CD4-positive, alpha-beta memory T cell (primary cell): ENCODE data around the gene ASB13. TPM values are rescaled to one million over a fixed set of nuclear protein-coding genes. Genes with fewer than 3 reads are reported as not detected.
A peak's percentile ranks its signal among the peaks of the same experiment; 100 is the strongest.

ENCODE experiments used
- CTCF ChIA-PET: fragments of 350-600 bp; sonication (Branson Sonifier 250); formaldehyde crosslinking; loops from one replicate; lab custom pipeline; 2021; ENCODE audit warnings: inconsistent platforms; ENCODE audit not compliant: partially characterized antibody; lab: Charles Lee
- POLR2A ChIA-PET: fragments of 350-600 bp; sonication (Branson Sonifier 250); formaldehyde crosslinking; loops from one replicate; lab custom pipeline; 2021; ENCODE audit not compliant: partially characterized antibody; lab: Charles Lee
- DNase-seq, 5 donors: peaks; one replicate each; pipeline versions ENCODE4 v3.0.0 to v3.0.0-alpha.2; 2020 to 2022; ENCODE audit warnings: mixed read lengths in 1 of 5
- H3K27ac ChIP-seq: one replicate; pipeline ENCODE4 v1.7.0; 2013; ENCODE audit warnings: low read depth, low read length
- H3K27me3 ChIP-seq: 2 replicates; pipeline ENCODE4 v1.7.0; 2013; ENCODE audit warnings: mild to moderate bottlenecking, low read length, moderate library complexity; ENCODE audit not compliant: insufficient read depth
- H3K36me3 ChIP-seq: 2 replicates; pipeline ENCODE4 v1.7.0; 2013; ENCODE audit warnings: mild to moderate bottlenecking, low read length, moderate library complexity; ENCODE audit not compliant: insufficient read depth
- H3K4me1 ChIP-seq: 2 replicates; pipeline ENCODE4 v1.7.0; 2013; ENCODE audit warnings: mild to moderate bottlenecking, low read length, moderate library complexity; ENCODE audit not compliant: insufficient read depth
- H3K4me3 ChIP-seq, 2 donors: one replicate each; pipeline ENCODE4 v1.7.0; 2013; ENCODE audit warnings: low read length in 2 of 2, mild to moderate bottlenecking in 1 of 2
- H3K9me3 ChIP-seq, 2 donors: one replicate each; pipeline ENCODE4 v1.7.0; 2013; ENCODE audit warnings: low read length in 2 of 2, control low read depth in 1 of 2; ENCODE audit not compliant: control insufficient read depth in 1 of 2
- H3K27ac Mint-ChIP-seq, 7 donors: one replicate each; pipeline ENCODE4 v1.8.0; 2020 to 2021; ENCODE audit warnings: mixed read lengths in 7 of 7, mild to moderate bottlenecking in 6 of 7, inconsistent platforms in 3 of 7, moderate library complexity in 3 of 7
- H3K27me3 Mint-ChIP-seq, 2 donors: one replicate each; pipeline ENCODE4 v1.8.0; 2020 to 2021; ENCODE audit warnings: mixed read lengths in 2 of 2
- H3K36me3 Mint-ChIP-seq, 2 donors: one replicate each; pipeline ENCODE4 v1.8.0; 2020 to 2021; ENCODE audit warnings: mixed read lengths in 2 of 2, inconsistent platforms in 1 of 2, mild to moderate bottlenecking in 1 of 2
- H3K4me1 Mint-ChIP-seq, 4 donors: one replicate each; pipeline ENCODE4 v1.8.0; 2020 to 2021; ENCODE audit warnings: mixed read lengths in 4 of 4, mild to moderate bottlenecking in 1 of 4
- H3K4me3 Mint-ChIP-seq, 8 donors: one replicate each; pipeline ENCODE4 v1.8.0; 2020 to 2021; ENCODE audit warnings: mixed read lengths in 8 of 8, mild to moderate bottlenecking in 7 of 8, moderate library complexity in 6 of 8, inconsistent platforms in 3 of 8
- H3K9me3 Mint-ChIP-seq, 8 donors: one replicate each; pipeline ENCODE4 v1.8.0; 2020 to 2021; ENCODE audit warnings: mixed read lengths in 8 of 8, mild to moderate bottlenecking in 5 of 8, inconsistent platforms in 3 of 8, moderate library complexity in 1 of 8
- intact Hi-C: fragments of 100-400 bp; cut with micrococcal nuclease; formaldehyde crosslinking; loops from one replicate; pipeline ENCODE4 v1.15.1; 2023
- polyA plus RNA-seq, 2 donors: library from polyadenylated mRNA; unstranded; fragments of 300-500 nt; fragmentation: Illumina TruSeq; gene quantifications; one replicate each; pipeline ENCODE4 v1.2.3, GENCODE V29; 2021
- total RNA-seq, 2 experiments: library from RNA; stranded (reverse); gene quantifications; one replicate each; pipeline ENCODE4 v1.2.3, GENCODE V29; 2021

Gene ASB13
- total and polyA plus RNA-seq, 4 experiments from 2014 or later, result 15.4 to 18.5 (median 16.4) TPM

GRCh38 chr10:5678397-5679036 lies 12.1 kb upstream of the ASB13 start:
- peak overlapping the region in 1 of 7 donors; percentile 48 for H3K27ac Mint-ChIP-seq
- H3K27me3 Mint-ChIP-seq, result peaks cover 18 to 24% of the 10 kb centered on the region in 2 donors
- peaks cover 0 to 2% of the 10 kb centered on the region in 2 donors for H3K36me3 Mint-ChIP-seq
- no peaks in the 10 kb centered on the region for H3K9me3 ChIP-seq
- no peak overlapping the region for H3K4me3 ChIP-seq
- DNase-seq, result no peak
- CTCF ChIA-PET, result no interaction called here
- no peak overlapping the region for H3K4me3 Mint-ChIP-seq
- H3K9me3 Mint-ChIP-seq, result peaks cover 0 to 12% (median 8%) of the 10 kb centered on the region in 8 donors
- POLR2A ChIA-PET, result interaction anchor here (1.1 kb wide), 1 partner anchor 14 kb away, joined by 3 read pairs; no protein-coding TSS in a partner anchor
- no peak overlapping the region for H3K27ac ChIP-seq
- H3K4me1 ChIP-seq, result no peaks in the 10 kb centered on the region
- H3K36me3 ChIP-seq, result no peaks in the 10 kb centered on the region
- H3K27me3 ChIP-seq, result no peaks in the 10 kb centered on the region
- H3K4me1 Mint-ChIP-seq, result peaks cover 0 to 8% (median 1%) of the 10 kb centered on the region in 4 donors
- intact Hi-C loops, result no loop called here

DNA sequence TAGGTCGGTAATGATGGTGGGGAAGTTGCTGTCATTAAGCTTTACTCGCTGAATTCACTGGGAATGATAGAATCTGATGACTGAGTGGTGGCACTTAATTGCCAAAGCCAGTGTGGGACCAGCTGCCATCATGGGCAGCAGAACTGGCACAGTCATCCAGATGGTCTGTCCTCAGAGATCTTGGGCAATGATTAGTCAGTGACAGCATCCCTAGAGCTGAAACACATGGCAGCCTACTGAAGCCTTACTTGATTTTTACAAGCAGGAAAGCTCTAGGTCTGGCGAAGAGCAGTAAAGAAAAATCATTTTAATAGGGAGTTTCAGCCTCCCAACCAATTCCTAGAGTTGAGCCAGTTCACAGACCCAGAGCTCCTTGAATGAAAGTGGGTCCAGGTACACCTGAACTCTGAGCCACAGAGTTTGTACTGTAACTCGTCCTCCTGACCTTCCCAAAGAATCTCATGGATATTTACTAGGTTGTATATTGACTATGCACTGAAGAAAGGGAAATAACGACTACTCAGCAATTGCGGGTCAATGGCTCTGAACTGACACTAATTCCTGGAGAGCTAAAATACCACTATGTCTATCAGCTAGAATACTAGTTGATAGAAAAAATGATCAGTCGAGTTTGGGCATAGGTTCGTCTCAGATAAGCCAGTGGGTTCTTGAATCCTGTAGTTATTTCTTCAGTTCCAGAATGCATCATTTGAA lies 4.4 kb upstream of the ASB13 start:
- intact Hi-C loops, result no loop called here
- H3K27me3 Mint-ChIP-seq, result peaks cover 6 to 9% of the 10 kb centered on the region in 2 donors
- Histone ChIP-seq H3K9me3 (no peaks in the 10 kb centered on the region), H3K36me3 (no peaks in the 10 kb centered on the region), H3K4me3 (no peak overlapping the region), H3K27me3 (no peaks in the 10 kb centered on the region), H3K27ac (no peak overlapping the region), H3K4me1 (peaks cover 10% of the 10 kb centered on the region)
- peaks cover 2 to 23% (median 11%) of the 10 kb centered on the region in 8 donors for H3K9me3 Mint-ChIP-seq
- peaks cover 9 to 17% (median 13%) of the 10 kb centered on the region in 4 donors for H3K4me1 Mint-ChIP-seq
- no peak overlapping the region for H3K4me3 Mint-ChIP-seq
- no peak for DNase-seq
- peaks cover 0 to 6% of the 10 kb centered on the region in 2 donors for H3K36me3 Mint-ChIP-seq
- ChIA-PET CTCF (no interaction called here), POLR2A (no interaction called here)
- no peak overlapping the region for H3K27ac Mint-ChIP-seq

- peaks cover 13 to 27% (median 19%) of the 10 kb centered on the region in 4 donors for H3K4me1 Mint-ChIP-seq
- CTCF ChIA-PET, result interaction anchor here (1.8 kb wide), 1 partner anchor 39 kb away, joined by 4 read pairs; no protein-coding TSS in a partner anchor
- no peak for DNase-seq
- H3K4me3 Mint-ChIP-seq, result no peak overlapping the region
- Histone ChIP-seq H3K27ac (no peak overlapping the region), H3K4me3 (no peak overlapping the region), H3K9me3 (no peaks in the 10 kb centered on the region), H3K27me3 (no peaks in the 10 kb centered on the region), H3K4me1 (peaks cover 16% of the 10 kb centered on the region), H3K36me3 (no peaks in the 10 kb centered on the region)
- H3K9me3 Mint-ChIP-seq, result peaks cover 2 to 20% (median 10%) of the 10 kb centered on the region in 8 donors
- peaks cover 0 to 6% of the 10 kb centered on the region in 2 donors for H3K36me3 Mint-ChIP-seq
- H3K27ac Mint-ChIP-seq, result no peak overlapping the region
- intact Hi-C loops, result no loop called here
- POLR2A ChIA-PET, result interaction anchor here (1.4 kb wide), 1 partner anchor 15 kb away, joined by 4 read pairs; the partner anchor contains the start of gene TASOR2
- H3K27me3 Mint-ChIP-seq, result peaks cover 3 to 5% of the 10 kb centered on the region in 2 donors
These were observed 3.2 kb upstream of the ASB13 start for GRCh38 chr10:5669604-5670003.

DNA sequence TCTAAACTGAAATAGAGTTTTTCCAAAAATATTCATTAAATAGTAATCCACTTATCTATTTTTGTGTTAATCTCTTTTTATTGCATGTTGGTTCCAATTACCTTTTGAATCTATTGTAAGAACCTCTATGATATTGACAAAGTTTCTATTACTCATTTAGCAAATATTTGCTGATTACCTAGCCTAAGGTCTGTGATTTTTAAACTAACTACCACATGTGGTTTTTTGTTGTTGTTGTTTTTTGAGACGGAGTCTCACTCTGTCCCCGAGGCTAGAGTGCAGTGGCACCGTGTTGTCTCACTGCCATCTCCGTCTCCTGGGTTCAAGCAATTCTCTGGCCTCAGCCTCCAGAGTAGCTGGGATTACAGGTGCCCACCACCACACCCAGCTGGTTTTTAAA lies 2.0 kb upstream of the ASB13 start:
- Mint-ChIP-seq H3K4me1 (peaks cover 17 to 38% (median 25%) of the 10 kb centered on the region in 4 donors), H3K27me3 (peaks cover 1 to 2% of the 10 kb centered on the region in 2 donors), H3K27ac (no peak overlapping the region), H3K36me3 (peaks cover 0 to 4% of the 10 kb centered on the region in 2 donors), H3K4me3 (peak overlapping the region in 1 of 8 donors; percentile 63), H3K9me3 (peaks cover 0 to 10% (median 4%) of the 10 kb centered on the region in 8 donors)
- Histone ChIP-seq H3K4me1 (peaks cover 16% of the 10 kb centered on the region), H3K4me3 (no peak overlapping the region), H3K36me3 (no peaks in the 10 kb centered on the region), H3K27me3 (no peaks in the 10 kb centered on the region), H3K27ac (no peak overlapping the region), H3K9me3 (no peaks in the 10 kb centered on the region)
- DNase-seq, result no peak
- CTCF ChIA-PET, result interaction anchor here (1.8 kb wide), 1 partner anchor 38 kb away, joined by 4 read pairs; no protein-coding TSS in a partner anchor
- POLR2A ChIA-PET, result no interaction called here
- intact Hi-C loops, result no loop called here

GRCh38 chr10:5666841-5667630 lies 641 bp upstream of the ASB13 start:
- Histone ChIP-seq H3K4me1 (peaks cover 16% of the 10 kb centered on the region), H3K4me3 (peak overlapping the region; percentile 37 to 77), H3K27ac (no peak overlapping the region), H3K36me3 (no peaks in the 10 kb centered on the region), H3K9me3 (no peaks in the 10 kb centered on the region), H3K27me3 (no peaks in the 10 kb centered on the region)
- intact Hi-C loops, result loop anchor here (2.0 kb wide), 1 partner anchor 18 kb away; the partner anchor contains the start of gene TASOR2
- peaks cover 22 to 45% (median 27%) of the 10 kb centered on the region in 4 donors for H3K4me1 Mint-ChIP-seq
- H3K27me3 Mint-ChIP-seq, result peaks cover under 1% of the 10 kb centered on the region in 2 donors
- H3K9me3 Mint-ChIP-seq, result peaks cover 0 to under 1% (median 0%) of the 10 kb centered on the region in 8 donors
- peaks cover 0 to 4% of the 10 kb centered on the region in 2 donors for H3K36me3 Mint-ChIP-seq
- H3K4me3 Mint-ChIP-seq, result peak overlapping the region; percentile 93 to 96 (median 96)
- POLR2A ChIA-PET, result interaction anchor here (1.3 kb wide), 1 partner anchor 223 kb away, joined by 5 read pairs; the partner anchor contains the start of genes ANKRD16 and FBH1
- peak overlapping the region in 5 of 7 donors; percentile 15 to 91 (median 85) for H3K27ac Mint-ChIP-seq
- CTCF ChIA-PET, result interaction anchor here (0.9 kb wide), 1 partner anchor 10 kb away, joined by 3 read pairs; no protein-coding TSS in a partner anchor
- no peak for DNase-seq

- no peak overlapping the region for H3K27ac ChIP-seq
- Mint-ChIP-seq H3K4me3 (peak overlapping the region; percentile 81 to 96 (median 85)), H3K4me1 (peaks cover 22 to 48% (median 30%) of the 10 kb centered on the region in 4 donors), H3K9me3 (no peaks in the 10 kb centered on the region), H3K36me3 (peaks cover 0 to 4% of the 10 kb centered on the region in 2 donors), H3K27ac (peak overlapping the region; percentile 11 to 82 (median 70)), H3K27me3 (no peaks in the 10 kb centered on the region)
- H3K4me3 ChIP-seq, result peak overlapping the region; percentile 34 to 77
- no peaks in the 10 kb centered on the region for H3K27me3 ChIP-seq
- CTCF ChIA-PET, result interaction anchor here (1.0 to 1.3 kb wide), 2 partner anchors 18 to 36 kb away, joined by 4 read pairs; no protein-coding TSS in a partner anchor
- no peaks in the 10 kb centered on the region for H3K36me3 ChIP-seq
- DNase-seq, result no peak
- POLR2A ChIA-PET, result interaction anchor here (1.0 to 1.2 kb wide), 3 partner anchors 9 to 101 kb away, joined by 3 read pairs; partner anchors contain the start of gene TASOR2
- H3K4me1 ChIP-seq, result peaks cover 19% of the 10 kb centered on the region
- H3K9me3 ChIP-seq, result no peaks in the 10 kb centered on the region
- intact Hi-C loops, result loop anchor here (2.0 kb wide), 1 partner anchor 19 kb away; the partner anchor contains the start of gene TASOR2
These were observed 905 bp downstream of the ASB13 start for GRCh38 chr10:5665373-5666007.
